ENCODE data around the gene PCID2. TPM values are rescaled to one million over a fixed set of nuclear protein-coding genes. Genes with fewer than 3 reads are reported as not detected.

The PCID2 gene
- total and polyA plus RNA-seq, 2 experiments from 2014 or later, result 52.4 to 57.6 TPM

- H3K4me1 ChIP-seq (ENCODE audit: low read depth), result peaks cover 9% of the 10 kb centered on the region
- peaks cover 24% of the 10 kb centered on the region for H3K36me3 ChIP-seq
Measured at GRCh38 chr13:113224486-113224885, 16.0 kb upstream of the PCID2 start.

GRCh38 chr13:113223070-113223469, 14.6 kb upstream of the PCID2 start:
- no peak overlapping the region for H3K4me3 ChIP-seq
- TF ChIP-seq, protein P1, sequence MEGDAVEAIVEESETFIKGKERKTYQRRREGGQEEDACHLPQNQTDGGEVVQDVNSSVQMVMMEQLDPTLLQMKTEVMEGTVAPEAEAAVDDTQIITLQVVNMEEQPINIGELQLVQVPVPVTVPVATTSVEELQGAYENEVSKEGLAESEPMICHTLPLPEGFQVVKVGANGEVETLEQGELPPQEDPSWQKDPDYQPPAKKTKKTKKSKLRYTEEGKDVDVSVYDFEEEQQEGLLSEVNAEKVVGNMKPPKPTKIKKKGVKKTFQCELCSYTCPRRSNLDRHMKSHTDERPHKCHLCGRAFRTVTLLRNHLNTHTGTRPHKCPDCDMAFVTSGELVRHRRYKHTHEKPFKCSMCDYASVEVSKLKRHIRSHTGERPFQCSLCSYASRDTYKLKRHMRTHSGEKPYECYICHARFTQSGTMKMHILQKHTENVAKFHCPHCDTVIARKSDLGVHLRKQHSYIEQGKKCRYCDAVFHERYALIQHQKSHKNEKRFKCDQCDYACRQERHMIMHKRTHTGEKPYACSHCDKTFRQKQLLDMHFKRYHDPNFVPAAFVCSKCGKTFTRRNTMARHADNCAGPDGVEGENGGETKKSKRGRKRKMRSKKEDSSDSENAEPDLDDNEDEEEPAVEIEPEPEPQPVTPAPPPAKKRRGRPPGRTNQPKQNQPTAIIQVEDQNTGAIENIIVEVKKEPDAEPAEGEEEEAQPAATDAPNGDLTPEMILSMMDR (IDR thresholded peaks at IDR 0.05; ENCODE audit: low read depth, low read length), result no peak
- H3K27me3 ChIP-seq, result no peaks in the 10 kb centered on the region
- no peak for DNase-seq (ENCODE audit: low read depth in 1 of 2, low spot score in 1 of 2)
- H3K4me1 ChIP-seq (ENCODE audit: low read depth), result peaks cover 9% of the 10 kb centered on the region
- H3K36me3 ChIP-seq, result peaks cover 15% of the 10 kb centered on the region
- H3K9me3 ChIP-seq (ENCODE audit: low read depth), result no peaks in the 10 kb centered on the region
- no peak overlapping the region for H3K27ac ChIP-seq

More at GRCh38 chr13:113224486-113224885, 16.0 kb upstream of the PCID2 start:
- Histone ChIP-seq H3K4me3 (no peak overlapping the region), H3K27ac (no peak overlapping the region), H3K9me3 (ENCODE audit: low read depth) (no peaks in the 10 kb centered on the region), H3K27me3 (no peaks in the 10 kb centered on the region)
- TF ChIP-seq, protein P1 (IDR thresholded peaks at IDR 0.05; ENCODE audit: low read depth, low read length), result no peak
- DNase-seq (ENCODE audit: low read depth in 1 of 2, low spot score in 1 of 2), result peak in 1 of 2 donors; percentile 67

DNA sequence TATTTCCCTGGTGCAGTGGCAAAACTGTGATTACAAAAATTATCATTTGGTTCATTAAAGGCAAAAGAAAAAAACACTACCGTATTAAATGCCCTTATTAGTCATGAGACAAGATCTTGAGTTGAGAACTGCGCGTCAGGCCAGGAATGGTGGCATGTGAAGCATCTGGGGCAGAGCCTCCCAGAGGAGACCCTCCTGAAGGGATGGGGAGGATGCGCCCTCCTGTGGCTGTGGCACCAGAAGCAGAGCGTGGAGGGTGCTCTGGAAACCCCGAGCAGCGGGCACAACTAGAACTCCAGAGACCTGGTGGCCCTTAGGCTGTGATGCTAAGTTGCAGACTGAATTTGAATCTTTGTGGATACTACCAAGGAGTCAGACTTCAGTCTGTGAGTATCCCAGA, 12.4 kb upstream of the PCID2 start:
- Histone ChIP-seq H3K27ac (no peak overlapping the region), H3K36me3 (peaks cover 10% of the 10 kb centered on the region)

GRCh38 chr13:113220141-113220598, 11.7 kb upstream of the PCID2 start:
- no peak overlapping the region for H3K27ac ChIP-seq
- TF ChIP-seq, protein P1 (IDR thresholded peaks at IDR 0.05; ENCODE audit: low read depth, low read length), result no peak
- H3K9me3 ChIP-seq (ENCODE audit: low read depth), result no peaks in the 10 kb centered on the region
- no peak overlapping the region for H3K4me3 ChIP-seq
- peaks cover 31% of the 10 kb centered on the region for H3K4me1 ChIP-seq (ENCODE audit: low read depth)
- no peak for DNase-seq (ENCODE audit: low read depth in 1 of 2, low spot score in 1 of 2)
- no peaks in the 10 kb centered on the region for H3K27me3 ChIP-seq
- peaks cover 7% of the 10 kb centered on the region for H3K36me3 ChIP-seq

More for the DNA sequence above, 12.4 kb upstream of the PCID2 start:
- TF ChIP-seq, protein P1 (IDR thresholded peaks at IDR 0.05; ENCODE audit: low read depth, low read length), result peak; percentile 13
- Histone ChIP-seq H3K4me3 (no peak overlapping the region), H3K4me1 (ENCODE audit: low read depth) (peaks cover 25% of the 10 kb centered on the region), H3K27me3 (no peaks in the 10 kb centered on the region), H3K9me3 (ENCODE audit: low read depth) (no peaks in the 10 kb centered on the region)
- no peak for DNase-seq (ENCODE audit: low read depth in 1 of 2, low spot score in 1 of 2)

- peaks cover 7% of the 10 kb centered on the region for H3K36me3 ChIP-seq
- no peak overlapping the region for H3K4me3 ChIP-seq
- TF ChIP-seq, protein P1 (IDR thresholded peaks at IDR 0.05; ENCODE audit: low read depth, low read length), result no peak
- H3K4me1 ChIP-seq (ENCODE audit: low read depth), result peaks cover 31% of the 10 kb centered on the region
- no peaks in the 10 kb centered on the region for H3K9me3 ChIP-seq (ENCODE audit: low read depth)
- no peak overlapping the region for H3K27ac ChIP-seq
- H3K27me3 ChIP-seq, result no peaks in the 10 kb centered on the region
- no peak for DNase-seq (ENCODE audit: low read depth in 1 of 2, low spot score in 1 of 2)
Measured at GRCh38 chr13:113219256-113219940, 10.9 kb upstream of the PCID2 start.

All from cardiac muscle cell (in vitro differentiated cells and primary cell).